ENCODE results near the gene EFCAB8.

EFCAB8 gene

GRCh38 chr20:33006776-33007375, 148.2 kb downstream of the EFCAB8 start:
- DNase-seq (ENCODE audit: low read depth in 3 of 3): no peak

GRCh38 chr20:33007376-33008335, 148.9 kb downstream of the EFCAB8 start, which contains the start of gene BPIFB2:
TSS of gene BPIFB2 (plus strand) at chr20:33007704. CDS start at chr20:33008575, 871 bp downstream.
- no peak for DNase-seq (ENCODE audit: low read depth in 3 of 3)

GRCh38 chr20:33008336-33009213, 149.9 kb downstream of the EFCAB8 start:
- no peak for DNase-seq (ENCODE audit: low read depth in 3 of 3)

GRCh38 chr20:33009214-33010132, 150.8 kb downstream of the EFCAB8 start:
- DNase-seq (ENCODE audit: low read depth in 3 of 3): no peak

GRCh38 chr20:33010133-33010504, 151.4 kb downstream of the EFCAB8 start:
- no peak for DNase-seq (ENCODE audit: low read depth in 3 of 3)

- no peak for DNase-seq (ENCODE audit: low read depth in 3 of 3)
These were observed 152.1 kb downstream of the EFCAB8 start for GRCh38 chr20:33010674-33011449.
